Ishikawa (cell line): ENCODE results near the gene SCAF11.
A peak's percentile ranks its signal among the peaks of the same experiment; 100 is the strongest.

Experiments
- CEBPB ChIP-seq: IDR thresholded peaks from 2 replicates; pipeline ENCODE4 v1.6.1; 2012
- CREB1 ChIP-seq: IDR thresholded peaks from 2 replicates; pipeline ENCODE4 v1.6.1; 2012; ENCODE audit warnings: low read depth
- EGR1 ChIP-seq: IDR thresholded peaks from 2 replicates; pipeline ENCODE4 v1.6.1; 2012
- EP300 ChIP-seq: IDR thresholded peaks from 2 replicates; pipeline ENCODE4 v1.6.1; 2012; ENCODE audit warnings: borderline replicate concordance
- FOXM1 ChIP-seq: IDR thresholded peaks from 2 replicates; pipeline ENCODE4 v1.6.1; 2012; ENCODE audit warnings: low read depth, borderline replicate concordance
- MAX ChIP-seq: IDR thresholded peaks from 2 replicates; pipeline ENCODE4 v1.6.1; 2012
- NFIC ChIP-seq: IDR thresholded peaks from 2 replicates; pipeline ENCODE4 v1.6.1; 2012
- RAD21 ChIP-seq: IDR thresholded peaks from 2 replicates; pipeline ENCODE4 v1.6.1; 2012; ENCODE audit warnings: low read depth
- REST ChIP-seq: IDR thresholded peaks from 2 replicates; pipeline ENCODE4 v1.6.1; 2012; ENCODE audit warnings: low read depth, mild to moderate bottlenecking
- TAF1 ChIP-seq: IDR thresholded peaks from 2 replicates; pipeline ENCODE4 v1.6.1; 2012; ENCODE audit warnings: low read depth, mild to moderate bottlenecking
- TCF12 ChIP-seq: IDR thresholded peaks from 2 replicates; pipeline ENCODE4 v1.6.1; 2012; ENCODE audit warnings: low read depth
- TEAD4 ChIP-seq: IDR thresholded peaks from 2 replicates; pipeline ENCODE4 v1.6.1; 2012
- USF1 ChIP-seq: IDR thresholded peaks from 2 replicates; pipeline ENCODE4 v1.6.1; 2012
- YY1 ChIP-seq: IDR thresholded peaks from 2 replicates; pipeline ENCODE4 v1.6.1; 2012; ENCODE audit warnings: low read depth
- ZBTB7A ChIP-seq: IDR thresholded peaks from 2 replicates; pipeline ENCODE4 v1.6.1; 2012; ENCODE audit warnings: low read depth

SCAF11 gene

GRCh38 chr12:45914090-45914489, 76.3 kb downstream of the SCAF11 start:
- no peak for TF ChIP-seq EGR1
- TF ChIP-seq YY1, result no peak
- TF ChIP-seq CEBPB, result no peak
- TF ChIP-seq REST, result no peak
- TF ChIP-seq TCF12, result no peak

GRCh38 chr12:45913631-45914030, 76.7 kb downstream of the SCAF11 start:
- TF ChIP-seq RAD21 (no peak), ZBTB7A (no peak), REST (no peak), YY1 (no peak), TCF12 (no peak), CREB1 (no peak), EP300 (no peak), MAX (no peak), TAF1 (no peak), CEBPB (no peak), USF1 (no peak), EGR1 (no peak)

GRCh38 chr12:45912774-45913173, 77.6 kb downstream of the SCAF11 start:
- TF ChIP-seq NFIC, result peak; percentile 79
- TF ChIP-seq MAX, result no peak

GRCh38 chr12:45909041-45909713, 81.2 kb downstream of the SCAF11 start:
- TF ChIP-seq RAD21 (no peak), REST (no peak), TAF1 (no peak), EGR1 (no peak), ZBTB7A (no peak), USF1 (no peak), TEAD4 (no peak), CEBPB (no peak), FOXM1 (no peak), YY1 (no peak), CREB1 (no peak), TCF12 (no peak), NFIC (no peak), MAX (no peak), EP300 (no peak)

GRCh38 chr12:45907955-45908354, 82.4 kb downstream of the SCAF11 start:
- no peak for TF ChIP-seq EP300
- no peak for TF ChIP-seq USF1
- no peak for TF ChIP-seq RAD21
- TF ChIP-seq FOXM1, result no peak
- TF ChIP-seq MAX, result no peak
